ENCODE data around the gene CFB. TPM values are rescaled to one million over a fixed set of nuclear protein-coding genes. Genes with fewer than 3 reads are reported as not detected.
"Not testable (repeated sequence)": the region's sequence is repeated elsewhere in the genome, so short reads cannot be mapped to it uniquely, and the experiment has no call there.

Gene CFB
- polyA plus RNA-seq, 3 donors from 2014 or later = 0.27 TPM; not detected in 2

GRCh38 chr6:31927242-31927862, 18.5 kb upstream of the CFB start, which contains the start of gene C2:
C2 (plus strand) TSS chr6:31927717; CDS start chr6:31927753, 36 bp downstream.
- H3K36me3 Mint-ChIP-seq = no peaks in the 10 kb centered on the region
- H3K4me1 Mint-ChIP-seq = no peaks in the 10 kb centered on the region
- H3K9me3 Mint-ChIP-seq = no peaks in the 10 kb centered on the region
- H3K4me3 Mint-ChIP-seq = no peak within 1 kb of the TSS
- no peak within 1 kb of the TSS for H3K27ac Mint-ChIP-seq
- H3K27me3 Mint-ChIP-seq (ENCODE audit: low read depth in 3 of 3) = peaks cover 0 to 5% (median 2%) of the 10 kb centered on the region in 3 donors
- DNase-seq = no peak

- no peaks in the 10 kb centered on the region for H3K9me3 Mint-ChIP-seq
- DNase-seq = no peak
- H3K4me1 Mint-ChIP-seq = no peaks in the 10 kb centered on the region
- no peak overlapping the region for H3K27ac Mint-ChIP-seq
- H3K4me3 Mint-ChIP-seq = no peak overlapping the region
- H3K27me3 Mint-ChIP-seq (ENCODE audit: low read depth in 3 of 3) = peaks cover 0 to 5% (median 2%) of the 10 kb centered on the region in 3 donors
- H3K36me3 Mint-ChIP-seq = no peaks in the 10 kb centered on the region
Observed at GRCh38 chr6:31927863-31928671, 17.8 kb upstream of the CFB start.

- no peak for DNase-seq
- Mint-ChIP-seq H3K4me3 (no peak overlapping the region), H3K27ac (no peak overlapping the region), H3K4me1 (no peaks in the 10 kb centered on the region), H3K9me3 (no peaks in the 10 kb centered on the region), H3K36me3 (no peaks in the 10 kb centered on the region), H3K27me3 (ENCODE audit: low read depth in 3 of 3) (peaks cover under 1 to 5% (median 2%) of the 10 kb centered on the region in 3 donors)
Observed at GRCh38 chr6:31928672-31928939, 17.3 kb upstream of the CFB start.

- Mint-ChIP-seq H3K36me3 (no peaks in the 10 kb centered on the region), H3K4me1 (no peaks in the 10 kb centered on the region), H3K27me3 (ENCODE audit: low read depth in 3 of 3) (peaks cover 2 to 5% (median 2%) of the 10 kb centered on the region in 3 donors), H3K4me3 (no peak overlapping the region), H3K27ac (no peak overlapping the region), H3K9me3 (no peaks in the 10 kb centered on the region)
- no peak for DNase-seq
Observed at GRCh38 chr6:31930962-31931361, 14.9 kb upstream of the CFB start.

- DNase-seq, H3K36me3 Mint-ChIP-seq: not testable (repeated sequence)
Observed at GRCh38 chr6:31932137-31932536, 13.8 kb upstream of the CFB start.

GRCh38 chr6:31933537-31933936, 12.4 kb upstream of the CFB start:
- H3K4me3 Mint-ChIP-seq = no peak overlapping the region
- no peaks in the 10 kb centered on the region for H3K4me1 Mint-ChIP-seq
- no peak overlapping the region for H3K27ac Mint-ChIP-seq
- H3K9me3 Mint-ChIP-seq = no peaks in the 10 kb centered on the region
- no peaks in the 10 kb centered on the region for H3K36me3 Mint-ChIP-seq
- DNase-seq = no peak
- peaks cover 2% of the 10 kb centered on the region in 3 donors for H3K27me3 Mint-ChIP-seq (ENCODE audit: low read depth in 3 of 3)

More at GRCh38 chr6:31932137-31932536, 13.8 kb upstream of the CFB start:
- not testable (repeated sequence) for H3K9me3 Mint-ChIP-seq; H3K27me3 Mint-ChIP-seq (ENCODE audit: low read depth in 3 of 3); H3K4me3 Mint-ChIP-seq; H3K4me1 Mint-ChIP-seq; H3K27ac Mint-ChIP-seq

GRCh38 chr6:31935021-31935420, 10.9 kb upstream of the CFB start:
- H3K27ac Mint-ChIP-seq = no peak overlapping the region
- no peaks in the 10 kb centered on the region for H3K4me1 Mint-ChIP-seq
- H3K4me3 Mint-ChIP-seq = no peak overlapping the region
- no peak for DNase-seq
- H3K36me3 Mint-ChIP-seq = no peaks in the 10 kb centered on the region
- H3K9me3 Mint-ChIP-seq = no peaks in the 10 kb centered on the region
- H3K27me3 Mint-ChIP-seq (ENCODE audit: low read depth in 3 of 3) = peaks cover 0 to 2% (median 2%) of the 10 kb centered on the region in 3 donors

GRCh38 chr6:31935823-31936222, 10.1 kb upstream of the CFB start:
- no peaks in the 10 kb centered on the region for H3K36me3 Mint-ChIP-seq
- H3K9me3 Mint-ChIP-seq = no peaks in the 10 kb centered on the region
- H3K27ac Mint-ChIP-seq = no peak overlapping the region
- no peak overlapping the region for H3K4me3 Mint-ChIP-seq
- H3K4me1 Mint-ChIP-seq = no peaks in the 10 kb centered on the region
- DNase-seq = no peak
- peaks cover 2 to 4% (median 2%) of the 10 kb centered on the region in 3 donors for H3K27me3 Mint-ChIP-seq (ENCODE audit: low read depth in 3 of 3)

- no peak overlapping the region for H3K4me3 Mint-ChIP-seq
- peaks cover 0 to 3% (median 0%) of the 10 kb centered on the region in 3 donors for H3K36me3 Mint-ChIP-seq
- H3K4me1 Mint-ChIP-seq = no peaks in the 10 kb centered on the region
Observed at GRCh38 chr6:31940256-31940664, 5.6 kb upstream of the CFB start.

GRCh38 chr6:31943742-31944141, 2.2 kb upstream of the CFB start:
- H3K27me3 Mint-ChIP-seq (ENCODE audit: low read depth in 3 of 3) = peaks cover 2 to 17% (median 9%) of the 10 kb centered on the region in 3 donors
- H3K4me3 Mint-ChIP-seq = no peak overlapping the region
- H3K27ac Mint-ChIP-seq = no peak overlapping the region
- no peak for DNase-seq
- no peaks in the 10 kb centered on the region for H3K9me3 Mint-ChIP-seq
- H3K36me3 Mint-ChIP-seq = peaks cover 0 to 3% (median 0%) of the 10 kb centered on the region in 3 donors
- no peaks in the 10 kb centered on the region for H3K4me1 Mint-ChIP-seq

More at GRCh38 chr6:31940256-31940664, 5.6 kb upstream of the CFB start:
- Mint-ChIP-seq H3K27ac (no peak overlapping the region), H3K27me3 (ENCODE audit: low read depth in 3 of 3) (peaks cover under 1 to 5% (median 4%) of the 10 kb centered on the region in 3 donors), H3K9me3 (no peaks in the 10 kb centered on the region)
- DNase-seq = no peak

- Mint-ChIP-seq H3K36me3 (peaks cover 0 to 3% (median 0%) of the 10 kb centered on the region in 3 donors), H3K27ac (no peak overlapping the region), H3K27me3 (ENCODE audit: low read depth in 3 of 3) (peaks cover 2 to 17% (median 9%) of the 10 kb centered on the region in 3 donors), H3K9me3 (no peaks in the 10 kb centered on the region), H3K4me1 (no peaks in the 10 kb centered on the region), H3K4me3 (no peak overlapping the region)
- no peak for DNase-seq
Observed at GRCh38 chr6:31945154-31945506, 765 bp upstream of the CFB start.

GRCh38 chr6:31946370-31946885, 533 bp downstream of the CFB start:
- H3K27ac Mint-ChIP-seq = no peak overlapping the region
- peaks cover 2 to 17% (median 8%) of the 10 kb centered on the region in 3 donors for H3K27me3 Mint-ChIP-seq (ENCODE audit: low read depth in 3 of 3)
- peaks cover 0 to 3% (median 0%) of the 10 kb centered on the region in 3 donors for H3K36me3 Mint-ChIP-seq
- no peak for DNase-seq
- H3K4me1 Mint-ChIP-seq = no peaks in the 10 kb centered on the region
- H3K4me3 Mint-ChIP-seq = no peak overlapping the region
- no peaks in the 10 kb centered on the region for H3K9me3 Mint-ChIP-seq

- H3K9me3 Mint-ChIP-seq = no peaks in the 10 kb centered on the region
- no peak overlapping the region for H3K27ac Mint-ChIP-seq
- peaks cover 2 to 17% (median 8%) of the 10 kb centered on the region in 3 donors for H3K27me3 Mint-ChIP-seq (ENCODE audit: low read depth in 3 of 3)
- H3K36me3 Mint-ChIP-seq = peaks cover 0 to 3% (median 0%) of the 10 kb centered on the region in 3 donors
- no peaks in the 10 kb centered on the region for H3K4me1 Mint-ChIP-seq
- no peak for DNase-seq
- no peak overlapping the region for H3K4me3 Mint-ChIP-seq
Observed at GRCh38 chr6:31947070-31947675, 1.3 kb downstream of the CFB start.

- Mint-ChIP-seq H3K4me1 (no peaks in the 10 kb centered on the region), H3K27ac (peak overlapping the region in 1 of 6 donors; percentile 25), H3K27me3 (ENCODE audit: low read depth in 3 of 3) (peaks cover 2 to 15% (median 8%) of the 10 kb centered on the region in 3 donors), H3K4me3 (no peak overlapping the region), H3K36me3 (peaks cover 0 to 3% (median 0%) of the 10 kb centered on the region in 3 donors), H3K9me3 (no peaks in the 10 kb centered on the region)
- no peak for DNase-seq
Observed at GRCh38 chr6:31947864-31948263, 2.0 kb downstream of the CFB start.
